MM.1S (cell line): ENCODE results near the gene SRRM4.

Experiments used
- DNase-seq: peaks from one replicate; pipeline ENCODE4 v3.0.0-alpha.2; 2015
- H2AFZ ChIP-seq: fragments of 300-600 bp; sonication (generic); 2 replicates; pipeline ENCODE4 v1.6.0; 2016; ENCODE audit warnings: antibody characterized with exemption, low read length
- H3F3A ChIP-seq: fragments of 300-600 bp; sonication (generic); 2 replicates; pipeline ENCODE4 v1.6.1; 2016; ENCODE audit warnings: mild to moderate bottlenecking, antibody characterized with exemption, low read length, moderate library complexity, mixed read lengths; ENCODE audit not compliant: insufficient read depth
- H3K27ac ChIP-seq: fragments of 300-600 bp; sonication (generic); 2 replicates; pipeline ENCODE4 v1.5.1; 2016; ENCODE audit warnings: mild to moderate bottlenecking, low read length
- H3K27me3 ChIP-seq: fragments of 300-600 bp; sonication (generic); replicated peaks from 2 replicates; pipeline ENCODE4 v1.6.0; 2016; ENCODE audit warnings: low read length; ENCODE audit not compliant: insufficient read depth
- H3K36me3 ChIP-seq: fragments of 300-600 bp; sonication (generic); replicated peaks from 2 replicates; pipeline ENCODE4 v1.6.1; 2016; ENCODE audit warnings: mild to moderate bottlenecking, low read length, mixed read lengths; ENCODE audit not compliant: insufficient read depth
- H3K4me1 ChIP-seq: fragments of 300-600 bp; sonication (generic); 2 replicates; pipeline ENCODE4 v1.6.1; 2016; ENCODE audit warnings: low read length, mixed read lengths
- H3K4me2 ChIP-seq: fragments of 300-600 bp; sonication (generic); 2 replicates; pipeline ENCODE4 v1.6.0; 2016; ENCODE audit warnings: low read depth, low read length
- H3K4me3 ChIP-seq: fragments of 300-600 bp; sonication (generic); 2 replicates; pipeline ENCODE4 v1.5.1; 2016; ENCODE audit warnings: low read length, mixed read lengths
- H3K79me2 ChIP-seq: fragments of 300-600 bp; sonication (generic); 2 replicates; pipeline ENCODE4 v1.6.1; 2016; ENCODE audit warnings: mixed run types, low read length, mixed read lengths
- H3K9ac ChIP-seq: fragments of 300-600 bp; sonication (generic); 2 replicates; pipeline ENCODE4 v1.6.1; 2016; ENCODE audit warnings: low read length, mixed read lengths
- H3K9me2 ChIP-seq: fragments of 300-600 bp; sonication (generic); replicated peaks from 2 replicates; pipeline ENCODE4 v1.6.1; 2016; ENCODE audit warnings: mild to moderate bottlenecking, low read length, mixed read lengths; ENCODE audit not compliant: insufficient read depth
- H3K9me3 ChIP-seq: fragments of 300-600 bp; sonication (generic); replicated peaks from 2 replicates; pipeline ENCODE4 v1.6.1; 2016; ENCODE audit warnings: mild to moderate bottlenecking, low read length, mixed read lengths; ENCODE audit not compliant: insufficient read depth
- H4K20me1 ChIP-seq: fragments of 300-600 bp; sonication (generic); 2 replicates; pipeline ENCODE4 v1.6.1; 2016; ENCODE audit warnings: mild to moderate bottlenecking, low read length, moderate library complexity, mixed read lengths; ENCODE audit not compliant: insufficient read depth
- EZH2 ChIP-seq: fragments of 300-600 bp; sonication (generic); optimal IDR thresholded peaks from 2 replicates; pipeline ENCODE3; 2017; ENCODE audit warnings: low read depth, mild to moderate bottlenecking, antibody characterized with exemption, low read length, mixed read lengths
- EZH2phosphoT487 ChIP-seq: fragments of 300-600 bp; sonication (generic); IDR thresholded peaks from 2 replicates; pipeline ENCODE4 v1.6.1; 2018; ENCODE audit warnings: antibody characterized with exemption, low read length
- TF ChIP-seq, protein P1 (sequence below): fragments of 300-600 bp; sonication (generic); IDR thresholded peaks from 2 replicates; pipeline ENCODE4 v1.5.1; 2016; ENCODE audit warnings: antibody characterized with exemption, low read length, mixed read lengths

SRRM4 gene

DNA sequence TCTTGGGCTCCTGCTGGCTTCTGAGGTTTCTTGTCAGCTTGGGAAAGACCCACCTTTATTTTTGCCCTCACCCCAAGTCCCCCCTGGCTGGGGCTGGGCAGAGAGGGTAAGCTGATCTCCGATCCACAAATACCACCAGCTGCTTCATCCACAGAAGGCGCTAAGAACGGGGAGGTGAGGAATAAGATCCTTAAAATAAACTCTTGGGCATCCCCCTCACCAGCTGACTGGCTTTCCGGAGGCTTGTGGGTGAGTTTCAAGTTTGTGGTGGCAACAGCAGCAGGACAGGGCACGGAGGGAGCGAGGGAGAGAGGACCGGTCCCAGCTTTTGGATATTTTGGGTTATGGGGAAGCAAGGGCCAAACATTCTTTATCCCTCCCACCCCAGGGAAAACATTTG is 176.6 kb downstream of the SRRM4 start:
- Histone ChIP-seq H3F3A (no peaks in the 10 kb centered on the region), H3K27ac (no peak overlapping the region), H3K36me3 (no peaks in the 10 kb centered on the region), H3K4me3 (no peak overlapping the region), H4K20me1 (no peaks in the 10 kb centered on the region), H3K4me1 (no peaks in the 10 kb centered on the region), H3K27me3 (no peaks in the 10 kb centered on the region), H2AFZ (no peak overlapping the region), H3K9me3 (no peaks in the 10 kb centered on the region), H3K79me2 (no peaks in the 10 kb centered on the region), H3K9me2 (no peaks in the 10 kb centered on the region), H3K4me2 (no peak overlapping the region), H3K9ac (no peak overlapping the region)
- no peak for TF ChIP-seq EZH2phosphoT487
- no peak for TF ChIP-seq EZH2
- TF ChIP-seq, protein P1, sequence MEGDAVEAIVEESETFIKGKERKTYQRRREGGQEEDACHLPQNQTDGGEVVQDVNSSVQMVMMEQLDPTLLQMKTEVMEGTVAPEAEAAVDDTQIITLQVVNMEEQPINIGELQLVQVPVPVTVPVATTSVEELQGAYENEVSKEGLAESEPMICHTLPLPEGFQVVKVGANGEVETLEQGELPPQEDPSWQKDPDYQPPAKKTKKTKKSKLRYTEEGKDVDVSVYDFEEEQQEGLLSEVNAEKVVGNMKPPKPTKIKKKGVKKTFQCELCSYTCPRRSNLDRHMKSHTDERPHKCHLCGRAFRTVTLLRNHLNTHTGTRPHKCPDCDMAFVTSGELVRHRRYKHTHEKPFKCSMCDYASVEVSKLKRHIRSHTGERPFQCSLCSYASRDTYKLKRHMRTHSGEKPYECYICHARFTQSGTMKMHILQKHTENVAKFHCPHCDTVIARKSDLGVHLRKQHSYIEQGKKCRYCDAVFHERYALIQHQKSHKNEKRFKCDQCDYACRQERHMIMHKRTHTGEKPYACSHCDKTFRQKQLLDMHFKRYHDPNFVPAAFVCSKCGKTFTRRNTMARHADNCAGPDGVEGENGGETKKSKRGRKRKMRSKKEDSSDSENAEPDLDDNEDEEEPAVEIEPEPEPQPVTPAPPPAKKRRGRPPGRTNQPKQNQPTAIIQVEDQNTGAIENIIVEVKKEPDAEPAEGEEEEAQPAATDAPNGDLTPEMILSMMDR: no peak
- no peak for DNase-seq

DNA sequence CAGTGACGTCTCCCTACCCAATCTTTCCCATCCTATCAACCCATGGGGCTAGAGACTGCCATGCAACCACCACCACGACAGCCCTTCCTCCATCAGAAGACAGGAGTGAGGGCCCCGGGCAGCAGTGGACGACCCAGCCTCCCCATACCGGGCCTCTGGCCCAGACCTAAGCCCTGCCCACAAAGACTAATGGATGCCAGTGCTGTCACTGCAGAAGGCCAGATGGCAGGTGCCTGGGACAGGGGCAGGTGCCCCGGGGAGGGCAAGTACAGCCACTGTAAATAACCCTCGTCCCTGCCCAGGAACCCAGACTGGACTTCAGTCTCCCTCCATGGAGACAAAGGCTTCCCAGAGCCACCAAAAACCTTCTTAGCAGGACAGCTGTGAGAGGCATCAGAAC is 177.1 kb downstream of the SRRM4 start:
- no peaks in the 10 kb centered on the region for H3K27me3 ChIP-seq
- H3K79me2 ChIP-seq: no peaks in the 10 kb centered on the region
- TF ChIP-seq EZH2phosphoT487 (no peak), EZH2 (no peak)
- TF ChIP-seq, protein P1: no peak
- H3F3A ChIP-seq: no peaks in the 10 kb centered on the region
- H3K36me3 ChIP-seq: no peaks in the 10 kb centered on the region
- no peaks in the 10 kb centered on the region for H4K20me1 ChIP-seq
- no peaks in the 10 kb centered on the region for H3K4me1 ChIP-seq
- H2AFZ ChIP-seq: no peak overlapping the region
- no peak overlapping the region for H3K4me2 ChIP-seq
- H3K4me3 ChIP-seq: no peak overlapping the region
- no peak overlapping the region for H3K9ac ChIP-seq
- no peaks in the 10 kb centered on the region for H3K9me2 ChIP-seq
- H3K27ac ChIP-seq: no peak overlapping the region
- no peaks in the 10 kb centered on the region for H3K9me3 ChIP-seq
- no peak for DNase-seq

DNA sequence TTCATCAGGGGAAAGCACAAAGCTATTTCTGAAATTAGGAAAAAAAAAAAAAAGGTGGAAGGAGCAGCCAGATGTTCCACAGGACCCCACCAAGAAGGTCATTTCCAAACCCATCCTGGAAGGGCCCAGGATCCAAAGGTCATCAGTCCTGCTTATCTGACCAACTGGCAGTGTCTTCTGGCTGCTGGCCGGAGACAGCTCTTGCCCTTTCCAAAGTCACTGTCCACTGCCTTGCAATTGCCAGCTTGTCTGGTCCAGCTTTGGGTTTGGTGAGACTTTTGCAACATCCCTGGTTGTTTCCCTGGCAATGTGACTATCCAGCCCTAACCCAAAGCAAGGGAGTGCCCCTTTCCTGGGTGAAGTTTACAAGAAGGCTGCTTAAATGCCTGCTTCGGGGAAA is 178.5 kb downstream of the SRRM4 start:
- Histone ChIP-seq H2AFZ (no peak overlapping the region), H4K20me1 (no peaks in the 10 kb centered on the region), H3K27ac (no peak overlapping the region), H3K27me3 (no peaks in the 10 kb centered on the region), H3K79me2 (no peaks in the 10 kb centered on the region), H3K4me2 (no peak overlapping the region), H3F3A (no peaks in the 10 kb centered on the region), H3K9me2 (no peaks in the 10 kb centered on the region), H3K36me3 (no peaks in the 10 kb centered on the region), H3K4me1 (no peaks in the 10 kb centered on the region), H3K9ac (no peak overlapping the region), H3K4me3 (no peak overlapping the region), H3K9me3 (no peaks in the 10 kb centered on the region)
- no peak for DNase-seq
- TF ChIP-seq EZH2 (no peak), EZH2phosphoT487 (no peak)
- TF ChIP-seq, protein P1: no peak
